Astrocyte (in vitro differentiated cells and primary cell): ENCODE measurements around the gene MEP1A. TPM values are rescaled to one million over a fixed set of nuclear protein-coding genes. Genes with fewer than 3 reads are reported as not detected.
"Not testable (repeated sequence)": the region's sequence is repeated elsewhere in the genome, so short reads cannot be mapped to it uniquely, and the experiment has no call there.

Source experiments
- DNase-seq: peaks from one replicate; pipeline ENCODE4 v3.0.0-alpha.2; 2010; ENCODE audit warnings: low read depth
- FAIRE-seq: peaks from 2 replicates; lab custom pipeline; 2011; peaks lifted over from hg19 to GRCh38; lab: Jason Lieb, UNC
- H2AFZ ChIP-seq: 2 replicates; pipeline ENCODE4 v1.6.0; 2012; ENCODE audit warnings: low read depth, low read length, inconsistent platforms
- H3K27ac ChIP-seq: 2 replicates; pipeline ENCODE4 v1.5.1; 2011; ENCODE audit warnings: low read depth, low read length, inconsistent platforms
- H3K27me3 ChIP-seq: 2 replicates; pipeline ENCODE4 v1.6.0; 2011; ENCODE audit warnings: low read length, inconsistent platforms; ENCODE audit not compliant: insufficient read depth
- H3K36me3 ChIP-seq: 2 replicates; pipeline ENCODE4 v1.5.1; 2011; ENCODE audit warnings: low read length, inconsistent platforms; ENCODE audit not compliant: insufficient read depth
- H3K4me1 ChIP-seq: 2 replicates; pipeline ENCODE4 v1.5.1; 2011; ENCODE audit warnings: low read length, inconsistent platforms; ENCODE audit not compliant: insufficient read depth
- H3K4me2 ChIP-seq: 2 replicates; pipeline ENCODE4 v1.6.0; 2012; ENCODE audit warnings: low read length, inconsistent platforms
- H3K4me3 ChIP-seq: 2 replicates; pipeline ENCODE4 v1.5.1; 2011; ENCODE audit warnings: low read depth, mild to moderate bottlenecking, low read length, inconsistent platforms; ENCODE audit not compliant: insufficient read depth
- H3K79me2 ChIP-seq: 2 replicates; pipeline ENCODE4 v1.6.0; 2012; ENCODE audit warnings: mild to moderate bottlenecking, low read length, inconsistent platforms; ENCODE audit not compliant: insufficient read depth
- H3K9ac ChIP-seq: 2 replicates; pipeline ENCODE4 v1.6.0; 2012; ENCODE audit warnings: mild to moderate bottlenecking, low read length, inconsistent platforms
- H3K9me3 ChIP-seq: 2 replicates; pipeline ENCODE4 v1.5.1; 2012; ENCODE audit warnings: low read depth, mild to moderate bottlenecking, low read length, inconsistent platforms; ENCODE audit not compliant: insufficient read depth
- H4K20me1 ChIP-seq: 2 replicates; pipeline ENCODE4 v1.6.0; 2012; ENCODE audit warnings: low read length, inconsistent platforms; ENCODE audit not compliant: insufficient read depth
- H3K27ac Mint-ChIP-seq: one replicate; pipeline ENCODE4 v1.8.0; 2021; ENCODE audit warnings: mild to moderate bottlenecking, mixed read lengths; ENCODE audit not compliant: unreplicated experiment
- H3K27me3 Mint-ChIP-seq: one replicate; pipeline ENCODE4 v1.8.0; 2021; ENCODE audit warnings: low read depth, mixed read lengths; ENCODE audit not compliant: unreplicated experiment
- H3K36me3 Mint-ChIP-seq: one replicate; pipeline ENCODE4 v1.8.0; 2021; ENCODE audit warnings: low read depth, mixed read lengths; ENCODE audit not compliant: unreplicated experiment
- H3K4me1 Mint-ChIP-seq: one replicate; pipeline ENCODE4 v1.8.0; 2021; ENCODE audit warnings: low read depth, mixed read lengths; ENCODE audit not compliant: unreplicated experiment
- H3K4me3 Mint-ChIP-seq: one replicate; pipeline ENCODE4 v1.8.0; 2021; ENCODE audit warnings: mild to moderate bottlenecking, moderate library complexity, mixed read lengths; ENCODE audit not compliant: unreplicated experiment
- H3K9me3 Mint-ChIP-seq: one replicate; pipeline ENCODE4 v1.8.0; 2021; ENCODE audit warnings: mild to moderate bottlenecking, mixed read lengths; ENCODE audit not compliant: unreplicated experiment
- CTCF ChIP-seq: IDR thresholded peaks from 2 replicates; pipeline ENCODE4 v1.5.1; 2011; ENCODE audit warnings: low read depth, mild to moderate bottlenecking, inconsistent platforms, low read length, moderate library complexity; ENCODE audit not compliant: insufficient read depth
- EZH2 ChIP-seq: IDR thresholded peaks from 2 replicates; pipeline ENCODE4 v1.6.1; 2012; ENCODE audit warnings: mild to moderate bottlenecking, low read length, inconsistent platforms; ENCODE audit not compliant: insufficient read depth
- total RNA-seq: library from RNA; stranded (reverse); gene quantifications from 2 replicates; pipeline ENCODE4 v1.2.1, GENCODE V29; 2021

The MEP1A gene
- total RNA-seq, 1 donor from 2014 or later, result not detected

- DNase-seq, result no peak
- no peak overlapping the region for H3K27ac Mint-ChIP-seq
- H3K27me3 ChIP-seq, result no peaks in the 10 kb centered on the region
- no peaks in the 10 kb centered on the region for H3K79me2 ChIP-seq
- H3K4me3 ChIP-seq, result no peak overlapping the region
- peaks cover 5% of the 10 kb centered on the region for H3K4me1 ChIP-seq
- no peaks in the 10 kb centered on the region for H3K9me3 ChIP-seq
- H3K36me3 Mint-ChIP-seq, result no peaks in the 10 kb centered on the region
- no peak overlapping the region for H3K4me2 ChIP-seq
- TF ChIP-seq EZH2 (no peak), CTCF (no peak)
- no peak overlapping the region for H3K9ac ChIP-seq
- H3K9me3 Mint-ChIP-seq, result no peaks in the 10 kb centered on the region
- FAIRE-seq, result no peak
- H4K20me1 ChIP-seq, result no peaks in the 10 kb centered on the region
- no peaks in the 10 kb centered on the region for H3K36me3 ChIP-seq
- no peak overlapping the region for H3K4me3 Mint-ChIP-seq
- no peaks in the 10 kb centered on the region for H3K4me1 Mint-ChIP-seq
- no peak overlapping the region for H3K27ac ChIP-seq
- H2AFZ ChIP-seq, result no peak overlapping the region
- no peaks in the 10 kb centered on the region for H3K27me3 Mint-ChIP-seq
Observed at GRCh38 chr6:46758960-46759753, 34.0 kb upstream of the MEP1A start.

GRCh38 chr6:46760925-46761324 lies 32.3 kb upstream of the MEP1A start:
- Mint-ChIP-seq H3K36me3 (no peaks in the 10 kb centered on the region), H3K27me3 (no peaks in the 10 kb centered on the region), H3K9me3 (no peaks in the 10 kb centered on the region), H3K27ac (no peak overlapping the region), H3K4me1 (no peaks in the 10 kb centered on the region), H3K4me3 (no peak overlapping the region)
- no peak overlapping the region for H3K4me2 ChIP-seq
- DNase-seq (no peak), FAIRE-seq (no peak)
- no peak overlapping the region for H3K9ac ChIP-seq
- no peaks in the 10 kb centered on the region for H3K36me3 ChIP-seq
- H4K20me1 ChIP-seq, result no peaks in the 10 kb centered on the region
- no peaks in the 10 kb centered on the region for H3K9me3 ChIP-seq
- H3K79me2 ChIP-seq, result no peaks in the 10 kb centered on the region
- H2AFZ ChIP-seq, result no peak overlapping the region
- H3K27ac ChIP-seq, result no peak overlapping the region
- no peak overlapping the region for H3K4me3 ChIP-seq
- TF ChIP-seq EZH2 (no peak), CTCF (no peak)
- peaks cover 5% of the 10 kb centered on the region for H3K4me1 ChIP-seq
- no peaks in the 10 kb centered on the region for H3K27me3 ChIP-seq

GRCh38 chr6:46763466-46763865 lies 29.7 kb upstream of the MEP1A start:
- DNase-seq (no peak), FAIRE-seq (no peak)
- Mint-ChIP-seq H3K9me3 (no peaks in the 10 kb centered on the region), H3K27ac (no peak overlapping the region), H3K27me3 (no peaks in the 10 kb centered on the region), H3K4me1 (no peaks in the 10 kb centered on the region), H3K36me3 (no peaks in the 10 kb centered on the region), H3K4me3 (no peak overlapping the region)
- no peaks in the 10 kb centered on the region for H3K27me3 ChIP-seq
- no peak overlapping the region for H3K27ac ChIP-seq
- H3K4me3 ChIP-seq, result no peak overlapping the region
- no peaks in the 10 kb centered on the region for H3K4me1 ChIP-seq
- no peak for TF ChIP-seq EZH2
- no peak for TF ChIP-seq CTCF
- no peak overlapping the region for H3K9ac ChIP-seq
- no peaks in the 10 kb centered on the region for H4K20me1 ChIP-seq
- no peaks in the 10 kb centered on the region for H3K9me3 ChIP-seq
- no peak overlapping the region for H2AFZ ChIP-seq
- H3K36me3 ChIP-seq, result no peaks in the 10 kb centered on the region
- no peak overlapping the region for H3K4me2 ChIP-seq
- no peaks in the 10 kb centered on the region for H3K79me2 ChIP-seq

DNA sequence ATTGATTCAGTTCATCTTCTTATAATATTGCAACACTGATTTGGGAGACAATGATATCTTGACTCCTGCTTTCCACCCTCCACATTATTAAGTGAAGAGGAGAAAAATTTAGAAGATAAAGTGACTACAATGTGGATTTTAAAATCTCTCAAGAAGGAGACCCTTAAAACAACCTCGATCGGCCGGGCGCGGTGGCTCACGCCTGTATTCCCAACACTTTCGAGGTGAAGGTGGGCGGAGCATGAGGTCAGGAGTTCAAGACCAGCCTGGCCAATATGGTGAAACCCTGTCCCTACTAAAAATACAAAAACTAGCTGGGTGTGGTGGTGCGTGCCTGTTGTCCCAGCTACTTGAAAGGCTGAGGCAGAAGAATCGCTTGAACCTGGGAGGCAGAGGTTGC lies 28.9 kb upstream of the MEP1A start:
- not testable (repeated sequence) for H3K9ac ChIP-seq, H3K4me3 Mint-ChIP-seq, H3K27me3 ChIP-seq, FAIRE-seq, H3K36me3 ChIP-seq, H4K20me1 ChIP-seq, H3K9me3 ChIP-seq, H3K27ac Mint-ChIP-seq, H2AFZ ChIP-seq, H3K4me2 ChIP-seq, H3K27ac ChIP-seq, H3K36me3 Mint-ChIP-seq, H3K4me1 Mint-ChIP-seq, H3K4me3 ChIP-seq, H3K9me3 Mint-ChIP-seq, H3K27me3 Mint-ChIP-seq, H3K79me2 ChIP-seq, DNase-seq, H3K4me1 ChIP-seq
